Liver (tissue), 9 donors: Measurements from ENCODE around the gene EEA1. TPM values are rescaled to one million over a fixed set of nuclear protein-coding genes. Genes with fewer than 3 reads are reported as not detected.

ENCODE experiments used
- DNase-seq: peaks from one replicate; pipeline ENCODE4 v3.0.0-alpha.2; 2017; ENCODE audit warnings: low spot score
- H3K27ac ChIP-seq, 2 donors: one replicate each; pipeline ENCODE4 v1.7.0; 2013; ENCODE audit warnings: inconsistent platforms in 2 of 2, low read length in 2 of 2, control low read depth in 1 of 2, low read depth in 1 of 2, mild to moderate bottlenecking in 1 of 2
- H3K27me3 ChIP-seq, 4 donors: one replicate each; pipeline versions ENCODE4 v1.6.1 to v1.7.0; 2013; ENCODE audit warnings: low read length in 3 of 4, inconsistent platforms in 1 of 4, mild to moderate bottlenecking in 1 of 4, moderate library complexity in 1 of 4; ENCODE audit not compliant: control insufficient read depth in 4 of 4, insufficient read depth in 4 of 4
- H3K36me3 ChIP-seq, 4 donors: one replicate each; pipeline versions ENCODE4 v1.6.1 to v1.7.0; 2013; ENCODE audit warnings: low read length in 3 of 4, mild to moderate bottlenecking in 3 of 4, low read depth in 1 of 4, moderate library complexity in 1 of 4; ENCODE audit not compliant: control insufficient read depth in 4 of 4, insufficient read depth in 3 of 4
- H3K4me1 ChIP-seq, 4 donors: one replicate each; pipeline versions ENCODE4 v1.6.1 to v1.7.0; 2013; ENCODE audit warnings: low read length in 3 of 4, mild to moderate bottlenecking in 3 of 4, moderate library complexity in 1 of 4; ENCODE audit not compliant: control insufficient read depth in 4 of 4, insufficient read depth in 4 of 4
- H3K4me3 ChIP-seq, 3 donors: one replicate each; pipeline versions ENCODE4 v1.6.1 to v1.7.0; 2013; ENCODE audit warnings: low read length in 3 of 3, control low read depth in 1 of 3, low read depth in 1 of 3, mild to moderate bottlenecking in 1 of 3
- H3K9ac ChIP-seq, 2 donors: one replicate each; pipeline ENCODE4 v1.7.0; 2013; ENCODE audit warnings: low read length in 2 of 2, mild to moderate bottlenecking in 2 of 2, moderate library complexity in 2 of 2, control low read depth in 1 of 2, low read depth in 1 of 2
- H3K9me3 ChIP-seq, 4 donors: one replicate each; pipeline versions ENCODE4 v1.6.1 to v1.7.0; 2013; ENCODE audit warnings: low read length in 3 of 4; ENCODE audit not compliant: control insufficient read depth in 4 of 4
- ATF3 ChIP-seq: IDR thresholded peaks from 2 replicates; pipeline ENCODE4 v1.6.1; 2016; ENCODE audit warnings: antibody characterized with exemption
- CTCF ChIP-seq: fragments of 150-350 bp; IDR thresholded peaks from 2 replicates; pipeline ENCODE4 v1.5.1; 2017; ENCODE audit warnings: improper control_type of control experiment, low read depth, low read length; ENCODE audit not compliant: missing input control
- EGR1 ChIP-seq, 2 donors: IDR thresholded peaks; 2 replicates each; pipeline ENCODE4 v1.6.1; 2016 to 2018; ENCODE audit warnings: antibody characterized with exemption in 2 of 2, low read depth in 2 of 2
- FOXA1 ChIP-seq: IDR thresholded peaks from 2 replicates; pipeline ENCODE4 v1.6.1; 2016; ENCODE audit warnings: antibody characterized with exemption
- FOXA2 ChIP-seq: IDR thresholded peaks from 2 replicates; pipeline ENCODE4 v1.6.1; 2016; ENCODE audit warnings: antibody characterized with exemption
- GABPA ChIP-seq, 2 donors: IDR thresholded peaks in 1 of 2; conservative IDR thresholded peaks in 1 of 2; 2 replicates each; pipeline ENCODE4 v1.6.1; 2016; ENCODE audit warnings: antibody characterized with exemption in 2 of 2, mild to moderate bottlenecking in 1 of 2, moderate library complexity in 1 of 2
- HNF4A ChIP-seq, 2 donors: conservative IDR thresholded peaks; 2 replicates each; pipeline ENCODE4 v1.6.1; 2016; ENCODE audit warnings: antibody characterized with exemption in 2 of 2, mild to moderate bottlenecking in 2 of 2
- HNF4G ChIP-seq: IDR thresholded peaks from 2 replicates; pipeline ENCODE4 v1.6.1; 2016; ENCODE audit warnings: antibody characterized with exemption
- JUND ChIP-seq, 2 donors: IDR thresholded peaks; 2 replicates each; pipeline ENCODE4 v1.6.1; 2016; ENCODE audit warnings: antibody characterized with exemption in 2 of 2
- MAX ChIP-seq: IDR thresholded peaks from 2 replicates; pipeline ENCODE4 v1.6.1; 2016; ENCODE audit warnings: antibody characterized with exemption
- NR2F2 ChIP-seq: IDR thresholded peaks from 2 replicates; pipeline ENCODE4 v1.6.1; 2016; ENCODE audit warnings: antibody characterized with exemption
- RAD21 ChIP-seq, 2 donors: IDR thresholded peaks; 2 replicates each; pipeline ENCODE4 v1.6.1; 2016; ENCODE audit warnings: antibody characterized with exemption in 2 of 2, mild to moderate bottlenecking in 2 of 2
- REST ChIP-seq: IDR thresholded peaks from 2 replicates; pipeline ENCODE4 v1.6.1; 2016; ENCODE audit warnings: antibody characterized with exemption, mild to moderate bottlenecking
- RXRA ChIP-seq, 2 donors: IDR thresholded peaks; 2 replicates each; pipeline ENCODE4 v1.6.1; 2017 to 2018; ENCODE audit warnings: antibody characterized with exemption in 2 of 2, mild to moderate bottlenecking in 1 of 2
- SP1 ChIP-seq: IDR thresholded peaks from 2 replicates; pipeline ENCODE4 v1.6.1; 2018; ENCODE audit warnings: antibody characterized with exemption, mild to moderate bottlenecking
- TAF1 ChIP-seq: conservative IDR thresholded peaks from 2 replicates; pipeline ENCODE4 v1.6.1; 2016; ENCODE audit warnings: antibody characterized with exemption, mild to moderate bottlenecking
- YY1 ChIP-seq: IDR thresholded peaks from 2 replicates; pipeline ENCODE4 v1.6.1; 2016; ENCODE audit warnings: antibody characterized with exemption, mild to moderate bottlenecking
- ZBTB33 ChIP-seq: IDR thresholded peaks from 2 replicates; pipeline ENCODE4 v1.6.1; 2016; ENCODE audit warnings: antibody characterized with exemption
- WGBS: extraction: QIAGEN DNeasy Blood & Tissue Kit; methylation state at CpG from one replicate; pipeline ENCODE4 v1.1.7; 2013; 5-methylcytosine and 5-hydroxymethylcytosine counted together
- polyA plus RNA-seq, 2 donors: library from polyadenylated mRNA; stranded (reverse) in 1 of 2; unstranded in 1 of 2; fragments of 200-250 nt in 1 of 2; fragments of >200 nt in 1 of 2; fragmentation: Nextera tagmentation in 1 of 2; extraction: Ambion mirVana in 1 of 2; gene quantifications; one replicate each; pipeline versions ENCODE4 v1.2.1 to v1.2.3, GENCODE V29; 2013 to 2015
- total RNA-seq, 2 donors: library from RNA; depleted of rRNA; stranded (reverse); fragments of >200 nt; gene quantifications; one replicate each; pipeline ENCODE4 v1.2.3, GENCODE V29; 2014
- donor health status: healthy.
- donor health status: healthy.
- donor health status: healthy.
- donor health status: healthy.
- donor health status: healthy.

EEA1 gene
- total and polyA plus RNA-seq, 4 donors = 2.5 to 15.8 (median 9.1) TPM

- Histone ChIP-seq H3K9me3 (no peaks in the 10 kb centered on the region), H3K4me3 (no peak overlapping the region), H3K27ac (no peak overlapping the region), H3K4me1 (peaks cover 0 to 8% (median 4%) of the 10 kb centered on the region in 4 donors), H3K36me3 (peaks cover 0 to 14% (median 6%) of the 10 kb centered on the region in 4 donors), H3K27me3 (no peaks in the 10 kb centered on the region), H3K9ac (no peak overlapping the region)
- DNase-seq = no peak
- WGBS = 68% methylated on average over 3 of the region's 3 CpGs
- TF ChIP-seq FOXA1 (no peak), NR2F2 (peak; percentile 31), EGR1 (IDR thresholded peaks at IDR 0.05; ENCODE audit: low read depth in 2 of 2) (no peak)
These were observed 150.6 kb downstream of the EEA1 start for GRCh38 chr12:92778525-92778924.

GRCh38 chr12:92775416-92775815 is 153.7 kb downstream of the EEA1 start:
- no peak overlapping the region for H3K4me3 ChIP-seq
- H3K4me1 ChIP-seq = peaks cover 0 to 15% (median 12%) of the 10 kb centered on the region in 4 donors
- DNase-seq = no peak
- no peaks in the 10 kb centered on the region for H3K27me3 ChIP-seq
- no peak overlapping the region for H3K27ac ChIP-seq
- no peak for TF ChIP-seq FOXA1
- TF ChIP-seq REST = no peak
- TF ChIP-seq HNF4A (conservative IDR thresholded peaks at IDR 0.05) = no peak
- TF ChIP-seq ATF3 = no peak
- TF ChIP-seq YY1 = no peak
- TF ChIP-seq GABPA (IDR thresholded peaks at IDR 0.05 in 1 of 2, conservative IDR thresholded peaks at IDR 0.05 in 1 of 2) = no peak
- TF ChIP-seq JUND (IDR thresholded peaks at IDR 0.05) = no peak
- no peak for TF ChIP-seq NR2F2
- TF ChIP-seq RAD21 (IDR thresholded peaks at IDR 0.05) = no peak
- no peak for TF ChIP-seq RXRA (IDR thresholded peaks at IDR 0.05)
- no peak for TF ChIP-seq FOXA2
- TF ChIP-seq EGR1 (IDR thresholded peaks at IDR 0.05; ENCODE audit: low read depth in 2 of 2) = no peak
- TF ChIP-seq CTCF = no peak
- TF ChIP-seq HNF4G = no peak
- TF ChIP-seq MAX = no peak
- no peak for TF ChIP-seq SP1
- no peak for TF ChIP-seq ZBTB33
- no peak for TF ChIP-seq TAF1
- no peak overlapping the region for H3K9ac ChIP-seq
- H3K36me3 ChIP-seq = peaks cover 0 to 14% (median 6%) of the 10 kb centered on the region in 4 donors
- H3K9me3 ChIP-seq = no peaks in the 10 kb centered on the region
